Activated CD4-positive, alpha-beta memory T cell treated with anti-CD3 and anti-CD28 coated beads, Interleukin-2, amount 10 ng/mL, durations not matched to agents 7 days and 5 days (primary cell): ENCODE results near the gene PEMT. TPM values are rescaled to one million over a fixed set of nuclear protein-coding genes. Genes with fewer than 3 reads are reported as not detected.

Experiments
- CTCF ChIA-PET: fragments of 350-600 bp; sonication (Branson Sonifier 250); formaldehyde crosslinking; loops from one replicate; lab custom pipeline; 2021; ENCODE audit warnings: antibody characterized with exemption, inconsistent platforms; lab: Charles Lee
- POLR2A ChIA-PET: fragments of 350-600 bp; sonication (Branson Sonifier 250); formaldehyde crosslinking; loops from one replicate; lab custom pipeline; 2021; ENCODE audit warnings: antibody characterized with exemption; lab: Charles Lee
- DNase-seq: peaks from one replicate; pipeline ENCODE4 v3.0.0-alpha.2; 2020
- H3K27ac Mint-ChIP-seq: one replicate; pipeline ENCODE4 v1.8.0; 2021; ENCODE audit warnings: mild to moderate bottlenecking, mixed read lengths
- H3K27me3 Mint-ChIP-seq: one replicate; pipeline ENCODE4 v1.8.0; 2021; ENCODE audit warnings: mixed read lengths
- H3K36me3 Mint-ChIP-seq: one replicate; pipeline ENCODE4 v1.8.0; 2021; ENCODE audit warnings: low read depth, mixed read lengths
- H3K4me1 Mint-ChIP-seq: one replicate; pipeline ENCODE4 v1.8.0; 2021; ENCODE audit warnings: mixed read lengths
- H3K4me3 Mint-ChIP-seq: one replicate; pipeline ENCODE4 v1.8.0; 2021; ENCODE audit warnings: mild to moderate bottlenecking, mixed read lengths
- H3K9me3 Mint-ChIP-seq: one replicate; pipeline ENCODE4 v1.8.0; 2021; ENCODE audit warnings: mixed read lengths
- total RNA-seq, 2 experiments: library from RNA; stranded (reverse); gene quantifications; one replicate each; pipeline ENCODE4 v1.2.3, GENCODE V29; 2021

PEMT gene
- total RNA-seq, 2 experiments from 2014 or later: 17.2 to 22.0 TPM

DNA sequence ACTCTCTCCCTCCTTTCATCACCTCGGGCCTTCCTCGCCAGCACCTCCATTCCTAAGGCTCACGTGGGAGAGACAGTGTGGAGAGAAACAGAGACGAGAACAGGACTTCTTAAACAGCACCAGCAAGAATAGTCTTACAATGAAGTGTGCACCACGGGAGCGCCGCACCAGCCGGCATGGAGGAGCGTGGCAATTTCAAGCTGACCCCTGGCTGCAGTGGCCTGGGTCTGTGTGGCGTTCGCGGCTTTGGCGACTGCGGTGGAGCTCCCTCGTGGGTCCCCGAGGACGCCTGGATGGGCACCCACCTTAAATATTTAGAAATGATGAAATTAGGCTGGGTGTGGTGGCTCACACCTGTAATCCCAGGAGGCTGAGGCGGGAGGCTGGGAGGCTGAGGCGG lies 135.3 kb downstream of the PEMT start:
- H3K4me1 Mint-ChIP-seq: no peaks in the 10 kb centered on the region
- H3K36me3 Mint-ChIP-seq: no peaks in the 10 kb centered on the region
- H3K27me3 Mint-ChIP-seq: peaks cover 3% of the 10 kb centered on the region
- no peak overlapping the region for H3K27ac Mint-ChIP-seq
- POLR2A ChIA-PET: no interaction called here
- CTCF ChIA-PET: no interaction called here
- no peak overlapping the region for H3K4me3 Mint-ChIP-seq
- DNase-seq: no peak
- peaks cover 5% of the 10 kb centered on the region for H3K9me3 Mint-ChIP-seq

Other genes with a start within 250 kb of the PEMT start
- 10 to 100 TPM; 12.6 to 13.2 TPM for gene MED9, start 114.7 kb downstream of the PEMT start, total RNA-seq
- 1 to 10 TPM; 1.5 to 2.0 TPM for gene RASD1, start 95.3 kb downstream of the PEMT start, total RNA-seq
- 10 to 100 TPM; 16.7 TPM for gene RAI1, start 89.8 kb upstream of the PEMT start, total RNA-seq
- gene SREBF1, start 245.3 kb upstream of the PEMT start, total RNA-seq: 100 to 1,000 TPM; 177 to 186 TPM